Endothelial cell of umbilical vein (primary cell): ENCODE data around the gene OR12D2. TPM values are rescaled to one million over a fixed set of nuclear protein-coding genes. Genes with fewer than 3 reads are reported as not detected.
"Not testable (repeated sequence)": the region's sequence is repeated elsewhere in the genome, so short reads cannot be mapped to it uniquely, and the experiment has no call there.

ENCODE experiments used
- BruUV-seq: library from RNA; stranded (reverse); fragments of 400-500 nt; replicated peaks from 2 replicates; lab custom pipeline; 2021; lab: Mats Ljungman, UMichigan
- CTCF ChIA-PET: fragments of 300-600, 350-600 bp; sonication (Branson Sonifier 250); formaldehyde crosslinking; loops from one replicate; lab custom pipeline; 2021; ENCODE audit warnings: antibody characterized with exemption, inconsistent platforms; lab: Charles Lee
- POLR2A ChIA-PET: fragments of 300-600, 350-600 bp; sonication (Branson Sonifier 250); formaldehyde crosslinking; loops from one replicate; lab custom pipeline; 2021; ENCODE audit warnings: antibody characterized with exemption, inconsistent platforms; lab: Charles Lee
- DNase-seq: peaks from one replicate; pipeline ENCODE4 v3.0.0-alpha.2; 2011; ENCODE audit warnings: low read depth, low spot score
- FAIRE-seq: peaks from 2 replicates; lab custom pipeline; 2011; peaks lifted over from hg19 to GRCh38; lab: Jason Lieb, UNC
- H2AFZ ChIP-seq: 2 replicates; pipeline ENCODE4 v1.6.0; 2012; ENCODE audit warnings: low read depth, low read length, control low read depth, inconsistent platforms
- H3K27ac ChIP-seq: 2 replicates; pipeline ENCODE4 v1.5.1; 2011; ENCODE audit warnings: low read depth, mild to moderate bottlenecking, control low read depth, low read length, moderate library complexity; ENCODE audit not compliant: insufficient read depth
- H3K27me3 ChIP-seq, 2 experiments: 2 replicates each; pipeline versions ENCODE4 v1.6.0 to v1.6.1; 2011; ENCODE audit warnings: low read length in 2 of 2, mixed read lengths in 1 of 2; ENCODE audit not compliant: control insufficient read depth in 2 of 2, insufficient read depth in 2 of 2
- H3K36me3 ChIP-seq, 2 experiments: 2 replicates in 1 of 2; 3 replicates in 1 of 2; pipeline ENCODE4 v1.5.1; 2011; ENCODE audit warnings: low read length in 2 of 2, mild to moderate bottlenecking in 1 of 2, moderate library complexity in 1 of 2; ENCODE audit not compliant: control insufficient read depth in 2 of 2, insufficient read depth in 2 of 2; ENCODE audit errors: extremely low read depth in 1 of 2
- H3K4me1 ChIP-seq: 3 replicates; pipeline ENCODE4 v1.5.1; 2011; ENCODE audit warnings: mild to moderate bottlenecking, low read length; ENCODE audit not compliant: control insufficient read depth, insufficient read depth; ENCODE audit errors: extremely low read depth
- H3K4me2 ChIP-seq: 2 replicates; pipeline ENCODE4 v1.6.1; 2011; ENCODE audit warnings: low read length, control low read depth, mixed read lengths; ENCODE audit not compliant: insufficient read depth
- H3K4me3 ChIP-seq, 3 experiments: fragments of 200-600 bp in 1 of 3; sonication (generic), shearing (Covaris generic) in 1 of 3; replicated peaks in 1 of 3; 2 replicates each; pipeline ENCODE4 v1.5.1; 2011 to 2016; ENCODE audit warnings: control low read depth in 3 of 3, low read length in 3 of 3, mild to moderate bottlenecking in 2 of 3, inconsistent platforms in 1 of 3, low read depth in 1 of 3, moderate library complexity in 1 of 3; ENCODE audit not compliant: insufficient read depth in 1 of 3
- H3K79me2 ChIP-seq: 2 replicates; pipeline ENCODE4 v1.6.0; 2012; ENCODE audit warnings: low read length, inconsistent platforms; ENCODE audit not compliant: control insufficient read depth, insufficient read depth
- H3K9ac ChIP-seq: replicated peaks from 2 replicates; pipeline ENCODE3; 2011; ENCODE audit warnings: low read length, control low read depth; ENCODE audit not compliant: insufficient read depth; ENCODE audit errors: extremely low read depth
- H3K9me1 ChIP-seq: replicated peaks from 3 replicates; pipeline ENCODE4 v1.6.0; 2011; ENCODE audit warnings: mild to moderate bottlenecking, low read length; ENCODE audit not compliant: control insufficient read depth, insufficient read depth; ENCODE audit errors: extremely low read depth
- H3K9me3 ChIP-seq: replicated peaks from 2 replicates; pipeline ENCODE4 v1.5.1; 2012; ENCODE audit warnings: low read length, inconsistent platforms; ENCODE audit not compliant: control insufficient read depth, insufficient read depth
- H4K20me1 ChIP-seq: replicated peaks from 2 replicates; pipeline ENCODE3; 2011; ENCODE audit warnings: mild to moderate bottlenecking, low read length; ENCODE audit not compliant: control insufficient read depth, insufficient read depth; ENCODE audit errors: extremely low read depth
- EZH2 ChIP-seq: IDR thresholded peaks from 2 replicates; pipeline ENCODE4 v1.6.1; 2012; ENCODE audit warnings: borderline replicate concordance, low read depth, mild to moderate bottlenecking, moderate library complexity, low read length, inconsistent platforms; ENCODE audit not compliant: severe bottlenecking
- FOS ChIP-seq: IDR thresholded peaks from 2 replicates; pipeline ENCODE4 v1.6.1; 2011; ENCODE audit warnings: mild to moderate bottlenecking, low read length, moderate library complexity, borderline replicate concordance; ENCODE audit not compliant: insufficient read depth
- GATA2 ChIP-seq: IDR thresholded peaks from 2 replicates; pipeline ENCODE4 v1.7.0; 2011; ENCODE audit warnings: low read depth, mild to moderate bottlenecking, moderate library complexity, mixed read lengths, low read length; ENCODE audit not compliant: insufficient read length, insufficient read depth
- JUN ChIP-seq: IDR thresholded peaks from 2 replicates; pipeline ENCODE4 v1.6.1; 2011; ENCODE audit warnings: borderline replicate concordance, low read depth; ENCODE audit not compliant: insufficient read length, insufficient read depth
- MYC ChIP-seq: IDR thresholded peaks from one replicate; pipeline ENCODE4 v1.6.1; 2011; ENCODE audit warnings: mild to moderate bottlenecking, low read depth, low read length
- POLR2A ChIP-seq: IDR thresholded peaks from 2 replicates; pipeline ENCODE4 v1.6.1; 2012; ENCODE audit warnings: low read depth, mild to moderate bottlenecking, control low read depth, low read length
- POLR2AphosphoS5 ChIP-seq: IDR thresholded peaks from 2 replicates; pipeline ENCODE4 v1.6.1; 2012; ENCODE audit warnings: low read depth, mild to moderate bottlenecking, control low read depth, low read length, moderate library complexity; ENCODE audit not compliant: insufficient read depth
- dilution Hi-C: fragments of 300-500 bp; cut with MboI; formaldehyde crosslinking; loops from one replicate; pipeline ENCODE4 v1.15.0; 2019; ENCODE audit warnings: low sequenced_read_pairs; ENCODE audit not compliant: extremely low pct_ligation_motif_present
- intact Hi-C: fragments of 100-400 bp; cut with micrococcal nuclease; formaldehyde crosslinking; loops from one replicate; pipeline ENCODE4 v1.10.0; 2022
- polyA plus RNA-seq, 4 experiments: library from polyadenylated mRNA; depleted of rRNA in 3 of 4; stranded (reverse) in 3 of 4; unstranded in 1 of 4; fragments of >200 nt; gene quantifications; 2 replicates each; pipeline versions ENCODE4 v1.2.1 to v1.2.3, GENCODE V29; 2011 to 2012; ENCODE audit warnings: missing spikeins in 1 of 4
- total RNA-seq: library from RNA; stranded (reverse); gene quantifications from 2 replicates; pipeline ENCODE4 v1.2.3, GENCODE V29; 2021
- TF ChIP-seq, protein P1 (sequence below): IDR thresholded peaks from 2 replicates; pipeline ENCODE4 v1.6.1; 2011; ENCODE audit not compliant: insufficient read depth, insufficient read length
- TF ChIP-seq, protein P2 (sequence below), 2 donors: IDR thresholded peaks; 1 replicate in 1 of 2; 2 replicates in 1 of 2; pipeline ENCODE4 v1.5.1; 2011; ENCODE audit warnings: low read length in 2 of 2, mild to moderate bottlenecking in 2 of 2, moderate library complexity in 2 of 2, control low read depth in 1 of 2, inconsistent platforms in 1 of 2, low read depth in 1 of 2; ENCODE audit not compliant: insufficient read depth in 1 of 2; ENCODE audit errors: extremely low read depth in 1 of 2

OR12D2 gene
- total and polyA plus RNA-seq, 2 donors (not counting 3 experiments of a cell fraction or from before 2014, with no cell fraction given): not detected

DNA sequence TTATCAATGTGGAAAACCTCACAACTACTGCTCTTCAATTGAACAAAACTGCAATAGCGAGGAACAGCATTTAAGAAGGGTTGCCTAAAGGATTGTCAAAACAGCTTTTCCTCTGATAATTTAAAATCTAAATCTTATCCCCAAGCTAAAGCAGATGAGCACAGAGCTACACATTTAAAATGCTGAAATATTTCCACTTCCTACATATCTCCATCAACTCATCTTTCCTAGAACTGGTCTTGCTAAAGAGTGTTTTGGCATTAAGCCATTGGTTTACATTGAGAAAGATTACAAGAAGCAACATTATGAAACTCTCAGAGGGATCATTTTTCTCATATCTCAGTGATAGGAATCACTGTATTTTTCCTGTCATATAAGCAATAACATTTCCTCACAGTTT is 47.3 kb downstream of the OR12D2 start:
- ChIA-PET CTCF (no interaction called here), POLR2A (no interaction called here)
- TF ChIP-seq, protein P1, sequence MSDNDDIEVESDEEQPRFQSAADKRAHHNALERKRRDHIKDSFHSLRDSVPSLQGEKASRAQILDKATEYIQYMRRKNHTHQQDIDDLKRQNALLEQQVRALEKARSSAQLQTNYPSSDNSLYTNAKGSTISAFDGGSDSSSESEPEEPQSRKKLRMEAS: no peak
- TF ChIP-seq POLR2A: no peak
- no peak for TF ChIP-seq EZH2
- no peak for TF ChIP-seq POLR2AphosphoS5
- no peak for TF ChIP-seq JUN
- TF ChIP-seq GATA2: no peak
- TF ChIP-seq MYC: no peak
- TF ChIP-seq, protein P2, sequence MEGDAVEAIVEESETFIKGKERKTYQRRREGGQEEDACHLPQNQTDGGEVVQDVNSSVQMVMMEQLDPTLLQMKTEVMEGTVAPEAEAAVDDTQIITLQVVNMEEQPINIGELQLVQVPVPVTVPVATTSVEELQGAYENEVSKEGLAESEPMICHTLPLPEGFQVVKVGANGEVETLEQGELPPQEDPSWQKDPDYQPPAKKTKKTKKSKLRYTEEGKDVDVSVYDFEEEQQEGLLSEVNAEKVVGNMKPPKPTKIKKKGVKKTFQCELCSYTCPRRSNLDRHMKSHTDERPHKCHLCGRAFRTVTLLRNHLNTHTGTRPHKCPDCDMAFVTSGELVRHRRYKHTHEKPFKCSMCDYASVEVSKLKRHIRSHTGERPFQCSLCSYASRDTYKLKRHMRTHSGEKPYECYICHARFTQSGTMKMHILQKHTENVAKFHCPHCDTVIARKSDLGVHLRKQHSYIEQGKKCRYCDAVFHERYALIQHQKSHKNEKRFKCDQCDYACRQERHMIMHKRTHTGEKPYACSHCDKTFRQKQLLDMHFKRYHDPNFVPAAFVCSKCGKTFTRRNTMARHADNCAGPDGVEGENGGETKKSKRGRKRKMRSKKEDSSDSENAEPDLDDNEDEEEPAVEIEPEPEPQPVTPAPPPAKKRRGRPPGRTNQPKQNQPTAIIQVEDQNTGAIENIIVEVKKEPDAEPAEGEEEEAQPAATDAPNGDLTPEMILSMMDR (IDR thresholded peaks at IDR 0.05; ENCODE audit: extremely low read depth in 1 of 2, insufficient read depth in 1 of 2, low read depth in 1 of 2, low read length in 2 of 2): no peak
- no peak for TF ChIP-seq FOS
- Histone ChIP-seq H3K4me2 (no peak overlapping the region), H2AFZ (no peak overlapping the region), H4K20me1 (no peaks in the 10 kb centered on the region), H3K36me3 (no peaks in the 10 kb centered on the region), H3K9ac (no peak overlapping the region), H3K9me1 (no peaks in the 10 kb centered on the region), H3K9me3 (no peaks in the 10 kb centered on the region), H3K4me1 (no peaks in the 10 kb centered on the region), H3K27ac (no peak overlapping the region), H3K79me2 (no peaks in the 10 kb centered on the region), H3K4me3 (no peak overlapping the region), H3K27me3 (no peaks in the 10 kb centered on the region)
- dilution Hi-C loops: no loop called here
- FAIRE-seq: no peak
- DNase-seq: no peak
- BruUV-seq: no TSS peak
- intact Hi-C loops: no loop called here

DNA sequence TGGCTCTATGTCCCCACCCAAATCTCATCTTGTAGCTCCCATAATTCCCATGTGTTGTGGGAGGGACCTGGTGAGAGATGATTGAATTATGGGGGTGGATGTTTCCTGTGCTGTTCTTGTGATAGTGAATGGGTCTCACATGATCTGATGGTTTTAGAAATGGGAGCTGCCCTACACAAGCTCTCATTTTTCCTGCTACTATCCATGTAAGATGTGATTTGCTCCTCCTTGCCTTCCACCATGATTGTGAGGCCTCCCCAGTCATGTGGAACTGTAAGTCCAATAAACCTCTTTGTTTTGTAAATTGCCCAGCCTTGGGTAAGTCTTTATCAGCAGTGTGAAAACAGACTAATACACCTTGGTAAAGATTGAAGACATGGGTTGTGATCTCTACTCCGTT is 48.6 kb downstream of the OR12D2 start:
- intact Hi-C loops, DNase-seq, H3K79me2 ChIP-seq, POLR2A ChIA-PET, H3K4me3 ChIP-seq, BruUV-seq, H3K9ac ChIP-seq, FAIRE-seq, H4K20me1 ChIP-seq, dilution Hi-C loops, H3K36me3 ChIP-seq, H3K27me3 ChIP-seq, H3K4me1 ChIP-seq, H3K9me1 ChIP-seq, H3K9me3 ChIP-seq, H3K4me2 ChIP-seq, CTCF ChIA-PET, H2AFZ ChIP-seq, H3K27ac ChIP-seq: not testable (repeated sequence)
